ENCODE data around the gene IFNA1. TPM values are rescaled to one million over a fixed set of nuclear protein-coding genes. Genes with fewer than 3 reads are reported as not detected.

Gene IFNA1
- total RNA-seq, 2 donors from 2014 or later, result not detected

DNA sequence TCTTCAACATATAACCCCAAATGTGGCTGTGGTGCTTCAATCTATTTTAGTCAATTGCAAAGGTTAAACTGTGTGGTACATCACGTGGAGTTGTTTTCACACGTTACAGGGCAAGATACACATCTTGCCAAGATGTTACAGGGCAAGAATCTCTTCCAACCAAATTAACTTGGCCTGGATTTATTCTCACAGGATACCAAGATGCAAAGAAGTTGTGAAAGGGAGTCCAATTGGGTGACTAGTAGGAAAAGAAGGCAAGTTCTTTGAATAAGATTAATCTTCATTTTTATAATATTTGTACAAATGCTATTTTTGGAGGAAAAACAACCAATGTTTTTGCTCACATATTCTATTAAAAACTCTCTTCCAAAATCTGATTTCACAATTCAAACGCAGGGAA is 36.1 kb upstream of the IFNA1 start:
- H3K9me3 ChIP-seq (ENCODE audit: control insufficient read depth, low read length), result no peaks in the 10 kb centered on the region
- no peak overlapping the region for H3K9ac ChIP-seq (ENCODE audit: extremely low read depth, low read length, poor library complexity, severe bottlenecking)
- peaks cover 4% of the 10 kb centered on the region for H3K4me1 Mint-ChIP-seq
- DNase-seq, result no peak
- no peak overlapping the region for H3K4me3 ChIP-seq (ENCODE audit: low read length)
- no peak overlapping the region for H3K27ac Mint-ChIP-seq
- no peaks in the 10 kb centered on the region for H3K9me3 Mint-ChIP-seq
- H3K27ac ChIP-seq (ENCODE audit: low read depth, low read length), result no peak overlapping the region
- peaks cover 64% of the 10 kb centered on the region for H3K27me3 Mint-ChIP-seq (ENCODE audit: insufficient read depth)
- H3K4me3 Mint-ChIP-seq, result no peak overlapping the region
- WGBS, 2 experiments (ENCODE audit: insufficient coverage in 1 of 2, insufficient read length in 1 of 2), result 89 to 100% methylated on average over 2 to 3 of the region's 3 CpGs
- H3K4me1 ChIP-seq (ENCODE audit: control insufficient read depth, insufficient read depth, low read length), result no peaks in the 10 kb centered on the region
- no peaks in the 10 kb centered on the region for H3K36me3 Mint-ChIP-seq (ENCODE audit: low read depth)
- peaks cover 59% of the 10 kb centered on the region for H3K27me3 ChIP-seq (ENCODE audit: control insufficient read depth, insufficient read depth, low read length, poor library complexity, severe bottlenecking)
- H3K36me3 ChIP-seq (ENCODE audit: control insufficient read depth, insufficient read depth, low read length), result no peaks in the 10 kb centered on the region
- TF ChIP-seq CTCF (conservative IDR thresholded peaks at IDR 0.05), result no peak

- Histone ChIP-seq H3K27ac (ENCODE audit: low read depth, low read length) (no peak within 1 kb of the TSS), H3K36me3 (ENCODE audit: control insufficient read depth, insufficient read depth, low read length) (no peaks in the 10 kb centered on the region), H3K27me3 (ENCODE audit: control insufficient read depth, insufficient read depth, low read length, poor library complexity, severe bottlenecking) (peaks cover 39% of the 10 kb centered on the region), H3K4me1 (ENCODE audit: control insufficient read depth, insufficient read depth, low read length) (no peaks in the 10 kb centered on the region), H3K9me3 (ENCODE audit: control insufficient read depth, low read length) (no peaks in the 10 kb centered on the region), H3K4me3 (ENCODE audit: low read length) (no peak within 1 kb of the TSS), H3K9ac (ENCODE audit: extremely low read depth, low read length, poor library complexity, severe bottlenecking) (no peak within 1 kb of the TSS)
- no peak for TF ChIP-seq CTCF (conservative IDR thresholded peaks at IDR 0.05)
- WGBS, 2 experiments (ENCODE audit: insufficient coverage in 1 of 2, insufficient read length in 1 of 2), result 86 to 96% methylated on average over 1 of the region's 1 CpG
- H3K27me3 Mint-ChIP-seq (ENCODE audit: insufficient read depth), result peaks cover 52% of the 10 kb centered on the region
- H3K27ac Mint-ChIP-seq, result no peak within 1 kb of the TSS
- H3K36me3 Mint-ChIP-seq (ENCODE audit: low read depth), result no peaks in the 10 kb centered on the region
- H3K9me3 Mint-ChIP-seq, result no peaks in the 10 kb centered on the region
- H3K4me1 Mint-ChIP-seq, result no peaks in the 10 kb centered on the region
- no peak for DNase-seq
- H3K4me3 Mint-ChIP-seq, result no peak within 1 kb of the TSS
Measured at GRCh38 chr9:21408817-21409216, 31.4 kb upstream of the IFNA1 start, which contains the start of gene IFNA8. Gene IFNA8 (plus strand): TSS chr9:21409117. CDS start chr9:21409177, 60 bp downstream.

GRCh38 chr9:21412107-21412506 is 28.1 kb upstream of the IFNA1 start:
- no peak for DNase-seq
- H3K4me1 Mint-ChIP-seq, result no peaks in the 10 kb centered on the region
- Histone ChIP-seq H3K9me3 (ENCODE audit: control insufficient read depth, low read length) (no peaks in the 10 kb centered on the region), H3K27ac (ENCODE audit: low read depth, low read length) (no peak overlapping the region), H3K27me3 (ENCODE audit: control insufficient read depth, insufficient read depth, low read length, poor library complexity, severe bottlenecking) (peaks cover 18% of the 10 kb centered on the region), H3K4me1 (ENCODE audit: control insufficient read depth, insufficient read depth, low read length) (no peaks in the 10 kb centered on the region), H3K4me3 (ENCODE audit: low read length) (no peak overlapping the region), H3K9ac (ENCODE audit: extremely low read depth, low read length, poor library complexity, severe bottlenecking) (no peak overlapping the region), H3K36me3 (ENCODE audit: control insufficient read depth, insufficient read depth, low read length) (no peaks in the 10 kb centered on the region)
- no peak for TF ChIP-seq CTCF (conservative IDR thresholded peaks at IDR 0.05)
- H3K36me3 Mint-ChIP-seq (ENCODE audit: low read depth), result no peaks in the 10 kb centered on the region
- no peaks in the 10 kb centered on the region for H3K9me3 Mint-ChIP-seq
- no peak overlapping the region for H3K4me3 Mint-ChIP-seq
- H3K27ac Mint-ChIP-seq, result no peak overlapping the region
- H3K27me3 Mint-ChIP-seq (ENCODE audit: insufficient read depth), result peaks cover 34% of the 10 kb centered on the region

Measured in endodermal cell (in vitro differentiated cells).